ENCODE results near the gene MYO18B.
A peak's percentile ranks its signal among the peaks of the same experiment; 100 is the strongest.

MYO18B gene

GRCh38 chr22:26016916-26017315, 274.9 kb downstream of the MYO18B start:
- DNase-seq, result no peak

- DNase-seq, result no peak
Observed at GRCh38 chr22:26017932-26018331, 275.9 kb downstream of the MYO18B start.

- DNase-seq, result no peak
Observed at GRCh38 chr22:26019596-26019995, 277.6 kb downstream of the MYO18B start.

GRCh38 chr22:26021516-26021915, 279.5 kb downstream of the MYO18B start:
- DNase-seq, result no peak

- DNase-seq, result no peak
Observed at GRCh38 chr22:26023104-26023775, 281.3 kb downstream of the MYO18B start.

- DNase-seq, result no peak
Observed at GRCh38 chr22:26025626-26026025, 283.6 kb downstream of the MYO18B start.

- no peak for DNase-seq
Observed at GRCh38 chr22:26027341-26027740, 285.4 kb downstream of the MYO18B start.

GRCh38 chr22:26031641-26032040, 289.7 kb downstream of the MYO18B start:
- no peak for DNase-seq

- no peak for DNase-seq
Observed at GRCh38 chr22:26033071-26033470, 291.1 kb downstream of the MYO18B start.

- DNase-seq, result no peak
Observed at GRCh38 chr22:26033586-26033985, 291.6 kb downstream of the MYO18B start.

GRCh38 chr22:26035523-26035922, 293.5 kb downstream of the MYO18B start:
- no peak for DNase-seq

- no peak for DNase-seq
Observed at GRCh38 chr22:26038365-26038764, 296.4 kb downstream of the MYO18B start.

GRCh38 chr22:26041931-26042330, 299.9 kb downstream of the MYO18B start:
- DNase-seq, result peak in 1 of 2 experiments; percentile 16

- DNase-seq, result no peak
Observed at GRCh38 chr22:26043031-26043430, 301.0 kb downstream of the MYO18B start.

- DNase-seq, result no peak
Observed at GRCh38 chr22:26045051-26045450, 303.1 kb downstream of the MYO18B start.

- DNase-seq, result no peak
Observed at GRCh38 chr22:26045860-26046259, 303.9 kb downstream of the MYO18B start.

GRCh38 chr22:26047516-26047915, 305.5 kb downstream of the MYO18B start:
- DNase-seq, result no peak

- DNase-seq, result no peak
Observed at GRCh38 chr22:26047920-26048319, 305.9 kb downstream of the MYO18B start.

GRCh38 chr22:26050079-26050478, 308.1 kb downstream of the MYO18B start:
- no peak for DNase-seq

- DNase-seq, result no peak
Observed at GRCh38 chr22:26053737-26054316, 311.8 kb downstream of the MYO18B start.

GRCh38 chr22:26054841-26055605, 313.0 kb downstream of the MYO18B start:
- DNase-seq, result no peak

GRCh38 chr22:26055693-26056092, 313.7 kb downstream of the MYO18B start:
- DNase-seq, result no peak

- DNase-seq, result no peak
Observed at GRCh38 chr22:26056455-26057200, 314.6 kb downstream of the MYO18B start.
